HL-60 (cell line): ENCODE data around the gene PDRG1.

ENCODE experiments used
- DNase-seq, 2 experiments: peaks; one replicate each; pipeline ENCODE4 v3.0.0-alpha.2; 2010 to 2020; ENCODE audit warnings: low read depth in 1 of 2, low spot score in 1 of 2
- H3K27ac ChIP-seq: fragments of 250-450 bp; sonication (Bioruptor Pico); replicated peaks from 2 replicates; pipeline ENCODE4 v1.5.1; 2020; ENCODE audit warnings: mild to moderate bottlenecking, moderate library complexity
- H3K27me3 ChIP-seq: fragments of 250-450 bp; sonication (Bioruptor Pico); 2 replicates; pipeline ENCODE4 v1.5.1; 2021; ENCODE audit warnings: mild to moderate bottlenecking, moderate library complexity; ENCODE audit not compliant: insufficient read depth, poor library complexity, severe bottlenecking
- H3K4me3 ChIP-seq: replicated peaks from 2 replicates; pipeline ENCODE4 v1.5.1; 2011; ENCODE audit warnings: mild to moderate bottlenecking, control low read depth, low read length; ENCODE audit not compliant: insufficient read depth
- CTCF ChIP-seq: IDR thresholded peaks from one replicate; pipeline ENCODE4 v1.5.1; 2011; ENCODE audit warnings: low read length, control low read depth, inconsistent platforms; ENCODE audit not compliant: insufficient read depth
- GABPA ChIP-seq: IDR thresholded peaks from 2 replicates; pipeline ENCODE4 v1.6.1; 2012; ENCODE audit warnings: low read depth
- POLR2AphosphoS5 ChIP-seq: IDR thresholded peaks from 2 replicates; pipeline ENCODE4 v1.6.1; 2012; ENCODE audit warnings: low read depth
- REST ChIP-seq: IDR thresholded peaks from 2 replicates; pipeline ENCODE4 v1.6.1; 2012; ENCODE audit warnings: low read depth; ENCODE audit not compliant: insufficient replicate concordance
- SPI1 ChIP-seq: IDR thresholded peaks from 2 replicates; pipeline ENCODE4 v1.6.1; 2012; ENCODE audit warnings: low read depth, mild to moderate bottlenecking, borderline replicate concordance

PDRG1 gene

GRCh38 chr20:31977080-31977479 is 25.2 kb upstream of the PDRG1 start:
- no peak for TF ChIP-seq GABPA
- TF ChIP-seq CTCF: no peak
- TF ChIP-seq POLR2AphosphoS5: no peak
- TF ChIP-seq REST: no peak
- H3K27ac ChIP-seq: no peak overlapping the region
- no peaks in the 10 kb centered on the region for H3K27me3 ChIP-seq
- no peak overlapping the region for H3K4me3 ChIP-seq
- no peak for DNase-seq

- no peak overlapping the region for H3K4me3 ChIP-seq
- H3K27ac ChIP-seq: no peak overlapping the region
- H3K27me3 ChIP-seq: peaks cover 4% of the 10 kb centered on the region
- no peak for DNase-seq
- TF ChIP-seq GABPA: no peak
- TF ChIP-seq REST: no peak
- TF ChIP-seq SPI1: no peak
- no peak for TF ChIP-seq POLR2AphosphoS5
- TF ChIP-seq CTCF: no peak
These were observed 24.0 kb upstream of the PDRG1 start for GRCh38 chr20:31975874-31976273.

GRCh38 chr20:31974951-31975487 is 23.2 kb upstream of the PDRG1 start:
- Histone ChIP-seq H3K4me3 (no peak overlapping the region), H3K27ac (no peak overlapping the region), H3K27me3 (peaks cover 10% of the 10 kb centered on the region)
- DNase-seq: no peak
- TF ChIP-seq GABPA: no peak
- TF ChIP-seq SPI1: no peak
- no peak for TF ChIP-seq REST
- no peak for TF ChIP-seq CTCF
- TF ChIP-seq POLR2AphosphoS5: no peak
